GM12878 (cell line): ENCODE results near the gene ETHE1. TPM values are rescaled to one million over a fixed set of nuclear protein-coding genes. Genes with fewer than 3 reads are reported as not detected.

Experiments
- ATAC-seq: fragments of 200-7000 bp; cut with Tn5 transposase; 3 replicates; pipeline ENCODE4 v1.9.1; 2020; ENCODE audit warnings: mild to moderate bottlenecking, moderate library complexity
- BruUV-seq: library from RNA; stranded (reverse); fragments of 400-500 nt; replicated peaks from 2 replicates; lab custom pipeline; 2021; lab: Mats Ljungman, UMichigan
- CTCF ChIA-PET: fragments of 300-600 bp; sonication (Branson Sonifier 250); formaldehyde crosslinking; extraction: SDS; loops from one replicate; lab custom pipeline; 2021; ENCODE audit warnings: inconsistent platforms; lab: Yijun Ruan, JAX
- POLR2A ChIA-PET: fragments of 350-600 bp; formaldehyde crosslinking; extraction: SDS; loops from one replicate; lab custom pipeline; 2021; ENCODE audit warnings: inconsistent platforms; lab: Charles Lee
- RAD21 ChIA-PET: fragments of 300-600 bp; sonication (Branson Sonifier 250); formaldehyde crosslinking; loops from one replicate; lab custom pipeline; 2023; ENCODE audit warnings: antibody characterized with exemption; ENCODE audit not compliant: unreplicated experiment; lab: Charles Lee
- SMC1A ChIA-PET: fragments of 300-600 bp; sonication (Branson Sonifier 250); formaldehyde crosslinking; loops from one replicate; lab custom pipeline; 2023; ENCODE audit not compliant: unreplicated experiment, uncharacterized antibody; lab: Charles Lee
- DNase-seq: peaks from one replicate; pipeline ENCODE4 v3.0.0-alpha.2; 2011; ENCODE audit warnings: low read depth, low spot score
- FAIRE-seq: peaks from 3 replicates; lab custom pipeline; 2011; peaks lifted over from hg19 to GRCh38; lab: Jason Lieb, UNC
- H2AFZ ChIP-seq: 2 replicates; pipeline ENCODE4 v1.6.0; 2011; ENCODE audit warnings: low read depth, low read length, control low read depth; ENCODE audit not compliant: control insufficient read depth
- H3K27ac ChIP-seq: 2 replicates; pipeline ENCODE4 v1.5.1; 2011; ENCODE audit warnings: control low read depth; ENCODE audit not compliant: control insufficient read depth, insufficient read depth
- H3K27me3 ChIP-seq, 2 experiments: replicated peaks in 1 of 2; 2 replicates each; pipeline versions ENCODE4 v1.6.0 to v1.6.1; 2011; ENCODE audit warnings: low read length in 1 of 2; ENCODE audit not compliant: control insufficient read depth in 2 of 2, insufficient read depth in 2 of 2
- H3K36me3 ChIP-seq, 2 experiments: 2 replicates each; pipeline ENCODE4 v1.5.1; 2011; ENCODE audit warnings: low read length in 1 of 2; ENCODE audit not compliant: control insufficient read depth in 2 of 2, insufficient read depth in 2 of 2
- H3K4me1 ChIP-seq: 2 replicates; pipeline ENCODE4 v1.6.1; 2011; ENCODE audit warnings: mild to moderate bottlenecking, low read length, moderate library complexity, mixed read lengths; ENCODE audit not compliant: control insufficient read depth, insufficient read depth
- H3K4me2 ChIP-seq: 2 replicates; pipeline ENCODE4 v1.6.0; 2011; ENCODE audit warnings: control low read depth; ENCODE audit not compliant: control insufficient read depth, insufficient read depth
- H3K4me3 ChIP-seq: fragments of 200-600 bp; sonication (generic); 2 replicates; pipeline ENCODE4 v1.5.1; 2016
- H3K79me2 ChIP-seq: 2 replicates; pipeline ENCODE4 v1.6.0; 2011; ENCODE audit warnings: low read length; ENCODE audit not compliant: control insufficient read depth, insufficient read depth
- H3K9ac ChIP-seq: 2 replicates; pipeline ENCODE4 v1.8.0; 2011; ENCODE audit warnings: low read length, control low read depth, mixed read lengths; ENCODE audit not compliant: control insufficient read depth, insufficient read depth
- H3K9me3 ChIP-seq: replicated peaks from 3 replicates; pipeline ENCODE4 v1.5.1; 2011; ENCODE audit warnings: mild to moderate bottlenecking, low read length; ENCODE audit not compliant: control insufficient read depth, insufficient read depth
- H4K20me1 ChIP-seq: 2 replicates; pipeline ENCODE4 v1.6.0; 2011; ENCODE audit not compliant: control insufficient read depth, insufficient read depth
- IKZF2 ChIP-seq, 2 experiments: fragments of 450-650 bp; IDR thresholded peaks; 2 replicates each; pipeline ENCODE4 v1.6.1; 2017; ENCODE audit warnings: mild to moderate bottlenecking in 2 of 2, moderate library complexity in 2 of 2
- RFX5 ChIP-seq: IDR thresholded peaks from 2 replicates; pipeline ENCODE4 v1.6.1; 2011; ENCODE audit warnings: low read depth, low read length, improper control_type of control experiment
- WGBS: methylation state at CpG from one replicate; pipeline ENCODE4 v1.1.6; 2016; ENCODE audit warnings: low lambda C conversion rate; ENCODE audit not compliant: insufficient replicate concordance, insufficient coverage; ENCODE audit errors: missing lambda C conversion rate; 5-methylcytosine and 5-hydroxymethylcytosine counted together
- in situ Hi-C: fragments of 300-500 bp; cut with MboI; formaldehyde crosslinking; loops from 9 replicates; pipeline ENCODE4 v1.14.3; 2018; ENCODE audit warnings: mixed read lengths
- intact Hi-C: fragments of 100-400 bp; cut with micrococcal nuclease; formaldehyde crosslinking; loops from one replicate; pipeline ENCODE4 v1.14.2; 2022; ENCODE audit not compliant: unreplicated experiment
- polyA plus RNA-seq, 11 experiments: library from polyadenylated mRNA; depleted of rRNA in 4 of 11; unstranded in 6 of 11; stranded (reverse) in 5 of 11; fragments of >200 nt; fragmentation: Nextera tagmentation in 4 of 11; fragmentation: Illumina TruSeq in 1 of 11; extraction: Ambion mirVana in 4 of 11; extraction: Trizol in 1 of 11; gene quantifications; 1 replicate in 1 of 11; 2 replicates in 10 of 11; pipeline versions ENCODE4 v1.2.1 to v1.2.3, GENCODE V29; 2011 to 2016; ENCODE audit warnings: inconsistent platforms in 2 of 11, missing spikeins in 2 of 11, low read depth in 1 of 11
- total RNA-seq, 4 experiments: library from RNA; depleted of rRNA in 3 of 4; stranded (reverse); fragments of >200 nt in 3 of 4; fragmentation: Illumina TruSeq in 1 of 4; extraction: Trizol in 1 of 4; gene quantifications; 2 replicates each; pipeline versions ENCODE4 v1.2.1 to v1.2.3, GENCODE V29; 2013 to 2021
- TF ChIP-seq, protein P1 (sequence below): fragments of 450-650 bp; IDR thresholded peaks from 2 replicates; pipeline ENCODE4 v1.6.1; 2017; ENCODE audit warnings: mild to moderate bottlenecking
- TF ChIP-seq, protein P2 (sequence below): fragments of 450-650 bp; IDR thresholded peaks from 2 replicates; pipeline ENCODE4 v1.6.1; 2018; ENCODE audit warnings: borderline replicate concordance, mild to moderate bottlenecking; ENCODE audit not compliant: partially characterized antibody

Gene ETHE1
- total and polyA plus RNA-seq, 10 of the 15 experiments (the other 5 are each of a cell fraction or from before 2014, with no cell fraction given): 22.1 to 155 (median 52.7) TPM

DNA sequence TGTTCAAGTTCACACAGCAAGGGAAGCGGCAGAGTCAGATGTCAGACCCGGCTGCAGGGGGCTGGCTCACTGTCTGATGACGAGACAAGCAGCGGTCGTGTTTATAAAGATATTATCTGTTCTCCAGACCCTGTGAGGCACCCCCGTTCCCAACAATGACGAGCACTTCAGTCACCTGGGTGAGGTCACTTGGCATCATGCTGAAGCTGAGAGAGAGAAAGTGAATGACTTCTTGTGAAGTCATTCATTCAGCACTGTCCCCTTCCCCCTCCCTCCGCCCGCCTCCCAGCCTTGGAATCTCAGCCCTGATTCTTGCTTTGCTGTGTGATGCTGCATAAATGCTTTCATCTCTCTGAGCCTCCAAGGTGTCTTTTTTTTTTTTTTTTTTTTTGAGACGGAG is 56.7 kb downstream of the ETHE1 start:
- no peak overlapping the region for H3K27ac ChIP-seq
- no peaks in the 10 kb centered on the region for H3K4me1 ChIP-seq
- ChIA-PET RAD21 (no interaction called here), SMC1A (no interaction called here), CTCF (no interaction called here), POLR2A (interaction anchor here (0.6 kb wide), 1 partner anchor 62 kb away, joined by 3 read pairs; no protein-coding TSS in a partner anchor)
- no peak overlapping the region for H3K4me2 ChIP-seq
- intact Hi-C loops (no loop called here), in situ Hi-C loops (no loop called here)
- ATAC-seq (no peak), FAIRE-seq (no peak), DNase-seq (no peak)
- H3K9ac ChIP-seq: no peak overlapping the region
- no TSS peak for BruUV-seq
- H3K27me3 ChIP-seq: no peaks in the 10 kb centered on the region
- no peaks in the 10 kb centered on the region for H3K36me3 ChIP-seq
- no peaks in the 10 kb centered on the region for H4K20me1 ChIP-seq
- no peak overlapping the region for H2AFZ ChIP-seq
- no peaks in the 10 kb centered on the region for H3K79me2 ChIP-seq
- no peaks in the 10 kb centered on the region for H3K9me3 ChIP-seq
- WGBS: 66% methylated on average over 9 of the region's 10 CpGs
- TF ChIP-seq, protein P1, sequence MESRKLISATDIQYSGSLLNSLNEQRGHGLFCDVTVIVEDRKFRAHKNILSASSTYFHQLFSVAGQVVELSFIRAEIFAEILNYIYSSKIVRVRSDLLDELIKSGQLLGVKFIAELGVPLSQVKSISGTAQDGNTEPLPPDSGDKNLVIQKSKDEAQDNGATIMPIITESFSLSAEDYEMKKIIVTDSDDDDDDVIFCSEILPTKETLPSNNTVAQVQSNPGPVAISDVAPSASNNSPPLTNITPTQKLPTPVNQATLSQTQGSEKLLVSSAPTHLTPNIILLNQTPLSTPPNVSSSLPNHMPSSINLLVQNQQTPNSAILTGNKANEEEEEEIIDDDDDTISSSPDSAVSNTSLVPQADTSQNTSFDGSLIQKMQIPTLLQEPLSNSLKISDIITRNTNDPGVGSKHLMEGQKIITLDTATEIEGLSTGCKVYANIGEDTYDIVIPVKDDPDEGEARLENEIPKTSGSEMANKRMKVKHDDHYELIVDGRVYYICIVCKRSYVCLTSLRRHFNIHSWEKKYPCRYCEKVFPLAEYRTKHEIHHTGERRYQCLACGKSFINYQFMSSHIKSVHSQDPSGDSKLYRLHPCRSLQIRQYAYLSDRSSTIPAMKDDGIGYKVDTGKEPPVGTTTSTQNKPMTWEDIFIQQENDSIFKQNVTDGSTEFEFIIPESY: no peak
- TF ChIP-seq RFX5: no peak
- TF ChIP-seq, protein P2, sequence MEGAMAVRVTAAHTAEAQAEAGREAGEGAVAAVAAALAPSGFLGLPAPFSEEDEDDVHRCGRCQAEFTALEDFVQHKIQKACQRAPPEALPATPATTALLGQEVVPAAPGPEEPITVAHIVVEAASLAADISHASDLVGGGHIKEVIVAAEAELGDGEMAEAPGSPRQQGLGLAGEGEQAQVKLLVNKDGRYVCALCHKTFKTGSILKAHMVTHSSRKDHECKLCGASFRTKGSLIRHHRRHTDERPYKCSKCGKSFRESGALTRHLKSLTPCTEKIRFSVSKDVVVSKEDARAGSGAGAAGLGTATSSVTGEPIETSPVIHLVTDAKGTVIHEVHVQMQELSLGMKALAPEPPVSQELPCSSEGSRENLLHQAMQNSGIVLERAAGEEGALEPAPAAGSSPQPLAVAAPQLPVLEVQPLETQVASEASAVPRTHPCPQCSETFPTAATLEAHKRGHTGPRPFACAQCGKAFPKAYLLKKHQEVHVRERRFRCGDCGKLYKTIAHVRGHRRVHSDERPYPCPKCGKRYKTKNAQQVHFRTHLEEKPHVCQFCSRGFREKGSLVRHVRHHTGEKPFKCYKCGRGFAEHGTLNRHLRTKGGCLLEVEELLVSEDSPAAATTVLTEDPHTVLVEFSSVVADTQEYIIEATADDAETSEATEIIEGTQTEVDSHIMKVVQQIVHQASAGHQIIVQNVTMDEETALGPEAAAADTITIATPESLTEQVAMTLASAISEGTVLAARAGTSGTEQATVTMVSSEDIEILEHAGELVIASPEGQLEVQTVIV: no peak
- no peak for TF ChIP-seq IKZF2 (IDR thresholded peaks at IDR 0.05)
- no peak overlapping the region for H3K4me3 ChIP-seq
